H1 (cell line): Measurements from ENCODE around the gene TRAF1. TPM values are rescaled to one million over a fixed set of nuclear protein-coding genes. Genes with fewer than 3 reads are reported as not detected.

ENCODE experiments used
- CTCF ChIA-PET: fragments of 300-600 bp; sonication (Branson Sonifier 250); formaldehyde crosslinking; loops from one replicate; lab custom pipeline; 2021; ENCODE audit not compliant: partially characterized antibody; lab: Charles Lee
- POLR2A ChIA-PET: fragments of 300-600 bp; sonication (Branson Sonifier 250); formaldehyde crosslinking; loops from one replicate; lab custom pipeline; 2021; ENCODE audit warnings: inconsistent platforms; ENCODE audit not compliant: partially characterized antibody; lab: Charles Lee
- DNase-seq, 2 experiments: peaks; one replicate each; pipeline versions ENCODE4 v3.0.0 to v3.0.0-alpha.2; 2010 to 2022; ENCODE audit warnings: low spot score in 2 of 2, low read depth in 1 of 2, mixed read lengths in 1 of 2
- FAIRE-seq: peaks from 2 replicates; lab custom pipeline; 2011; peaks lifted over from hg19 to GRCh38; lab: Jason Lieb, UNC
- H2AFZ ChIP-seq: 2 replicates; pipeline ENCODE4 v1.8.1; 2012; ENCODE audit warnings: low read length, inconsistent platforms
- H2AK5ac ChIP-seq: 2 replicates; pipeline ENCODE4 v1.6.1; 2013; ENCODE audit warnings: low read depth, low read length
- H2BK120ac ChIP-seq: replicated peaks from 2 replicates; pipeline ENCODE3; 2013; ENCODE audit warnings: low read depth, low read length, inconsistent platforms
- H2BK12ac ChIP-seq: 2 replicates; pipeline ENCODE4 v1.6.1; 2013; ENCODE audit warnings: low read depth, low read length
- H2BK15ac ChIP-seq: 2 replicates; pipeline ENCODE4 v1.6.1; 2013; ENCODE audit warnings: low read length
- H2BK20ac ChIP-seq: 2 replicates; pipeline ENCODE4 v1.6.1; 2013; ENCODE audit warnings: low read length
- H2BK5ac ChIP-seq: 2 replicates; pipeline ENCODE4 v1.6.1; 2013; ENCODE audit warnings: low read depth, low read length
- H3K14ac ChIP-seq: 2 replicates; pipeline ENCODE4 v1.6.1; 2013; ENCODE audit warnings: inconsistent platforms; ENCODE audit not compliant: insufficient read length
- H3K18ac ChIP-seq: 2 replicates; pipeline ENCODE4 v1.6.1; 2013; ENCODE audit warnings: low read length; ENCODE audit errors: extremely low read depth
- H3K23ac ChIP-seq: 2 replicates; pipeline ENCODE4 v1.6.1; 2013; ENCODE audit warnings: inconsistent platforms; ENCODE audit not compliant: insufficient read length
- H3K23me2 ChIP-seq: 2 replicates; pipeline ENCODE4 v1.6.1; 2013; ENCODE audit warnings: low read depth, low read length
- H3K27ac ChIP-seq: 2 replicates; pipeline ENCODE4 v1.6.1; 2011; ENCODE audit warnings: low read depth, low read length, inconsistent platforms
- H3K27me3 ChIP-seq, 4 experiments: replicated peaks in 1 of 4; 1 replicate in 1 of 4; 2 replicates in 3 of 4; pipeline versions ENCODE4 v1.6.1 to v1.8.1; 2011 to 2013; ENCODE audit warnings: low read length in 3 of 4, mild to moderate bottlenecking in 3 of 4, inconsistent platforms in 2 of 4, mixed read lengths in 2 of 4, moderate library complexity in 1 of 4; ENCODE audit not compliant: control insufficient read depth in 3 of 4, insufficient read depth in 3 of 4; ENCODE audit errors: extremely low read depth in 1 of 4
- H3K36me3 ChIP-seq, 4 experiments: 2 replicates each; pipeline versions ENCODE4 v1.6.1 to v1.8.1; 2011 to 2013; ENCODE audit warnings: mild to moderate bottlenecking in 4 of 4, low read length in 3 of 4, moderate library complexity in 2 of 4, control low read depth in 1 of 4, inconsistent platforms in 1 of 4; ENCODE audit not compliant: insufficient read depth in 4 of 4, control insufficient read depth in 2 of 4
- H3K4ac ChIP-seq: replicated peaks from 2 replicates; pipeline ENCODE3; 2013; ENCODE audit warnings: low read length, low read depth, mixed read lengths, inconsistent platforms; ENCODE audit not compliant: insufficient read length
- H3K4me1 ChIP-seq, 4 experiments: replicated peaks in 1 of 4; 1 replicate in 1 of 4; 2 replicates in 3 of 4; pipeline versions ENCODE4 v1.6.1 to v1.8.1; 2011 to 2013; ENCODE audit warnings: low read length in 3 of 4, inconsistent platforms in 2 of 4, mixed read lengths in 1 of 4; ENCODE audit not compliant: insufficient read depth in 4 of 4, control insufficient read depth in 3 of 4
- H3K4me2 ChIP-seq, 2 experiments: 2 replicates each; pipeline versions ENCODE4 v1.6.1 to v1.8.1; 2011 to 2013; ENCODE audit warnings: low read depth in 2 of 2, low read length in 2 of 2, control low read depth in 1 of 2, inconsistent platforms in 1 of 2, mild to moderate bottlenecking in 1 of 2; ENCODE audit not compliant: insufficient read depth in 1 of 2
- H3K4me3 ChIP-seq, 4 experiments: fragments of 200-600, 300-600 bp in 1 of 4; sonication (generic), shearing (Covaris generic), sonication (Bioruptor Twin) in 1 of 4; 2 replicates each; pipeline versions ENCODE4 v1.5.1 to v1.8.1; 2011 to 2016; ENCODE audit warnings: low read length in 4 of 4, low read depth in 3 of 4, control low read depth in 2 of 4, inconsistent platforms in 2 of 4, mild to moderate bottlenecking in 2 of 4, mixed read lengths in 1 of 4, moderate library complexity in 1 of 4; ENCODE audit not compliant: insufficient read depth in 2 of 4; ENCODE audit errors: extremely low read depth in 1 of 4
- H3K56ac ChIP-seq: replicated peaks from 2 replicates; pipeline ENCODE3; 2013; ENCODE audit warnings: low read depth, mild to moderate bottlenecking, mixed read lengths, low read length, inconsistent platforms; ENCODE audit not compliant: insufficient read length
- H3K79me1 ChIP-seq: 2 replicates; pipeline ENCODE4 v1.6.1; 2013; ENCODE audit warnings: low read depth, low read length, control low read depth
- H3K79me2 ChIP-seq, 2 experiments: 2 replicates each; pipeline versions ENCODE4 v1.6.1 to v1.8.1; 2012 to 2013; ENCODE audit warnings: low read length in 2 of 2, mild to moderate bottlenecking in 2 of 2, inconsistent platforms in 1 of 2; ENCODE audit not compliant: insufficient read depth in 2 of 2, control insufficient read depth in 1 of 2
- H3K9ac ChIP-seq, 4 experiments: replicated peaks in 1 of 4; 1 replicate in 1 of 4; 2 replicates in 3 of 4; pipeline versions ENCODE4 v1.6.1 to v1.8.1; 2011 to 2013; ENCODE audit warnings: low read depth in 3 of 4, low read length in 3 of 4, control low read depth in 2 of 4, mild to moderate bottlenecking in 2 of 4, moderate library complexity in 2 of 4, inconsistent platforms in 1 of 4; ENCODE audit errors: extremely low read depth in 1 of 4
- H3K9me3 ChIP-seq, 2 experiments: 2 replicates each; pipeline versions ENCODE4 v1.6.1 to v1.8.1; 2012 to 2013; ENCODE audit warnings: mild to moderate bottlenecking in 2 of 2, moderate library complexity in 2 of 2, control low read depth in 1 of 2, inconsistent platforms in 1 of 2, low read depth in 1 of 2, low read length in 1 of 2, mixed read lengths in 1 of 2; ENCODE audit not compliant: insufficient read depth in 2 of 2
- H4K20me1 ChIP-seq, 2 experiments: replicated peaks in 1 of 2; 2 replicates each; pipeline versions ENCODE3 to v1.8.1; 2011 to 2013; ENCODE audit warnings: inconsistent platforms in 2 of 2, low read length in 2 of 2, mild to moderate bottlenecking in 1 of 2; ENCODE audit not compliant: insufficient read depth in 2 of 2, control insufficient read depth in 1 of 2
- H4K5ac ChIP-seq: 2 replicates; pipeline ENCODE4 v1.6.1; 2013; ENCODE audit warnings: low read length, low read depth, mixed read lengths, inconsistent platforms; ENCODE audit not compliant: insufficient read length
- H4K8ac ChIP-seq: 2 replicates; pipeline ENCODE4 v1.8.0; 2013; ENCODE audit warnings: mild to moderate bottlenecking, moderate library complexity, low read length, inconsistent platforms; ENCODE audit not compliant: insufficient read depth; ENCODE audit errors: extremely low read depth
- H4K91ac ChIP-seq: replicated peaks from 2 replicates; pipeline ENCODE3; 2013; ENCODE audit warnings: low read length, mixed read lengths, inconsistent platforms; ENCODE audit not compliant: insufficient read length
- BRCA1 ChIP-seq: IDR thresholded peaks from 2 replicates; pipeline ENCODE4 v1.6.1; 2012; ENCODE audit warnings: low read depth, low read length, improper control_type of control experiment
- CBX5 ChIP-seq: fragments of 300-800, 300-1000 bp; sonication (generic); IDR thresholded peaks from 2 replicates; pipeline ENCODE4 v1.7.1; 2016; ENCODE audit warnings: antibody characterized with exemption, low read length, low read depth
- EP300 ChIP-seq, 2 experiments: IDR thresholded peaks; 1 replicate in 1 of 2; 2 replicates in 1 of 2; pipeline ENCODE4 v1.6.1; 2011 to 2012; ENCODE audit warnings: low read depth in 2 of 2, low read length in 2 of 2, mild to moderate bottlenecking in 2 of 2, borderline replicate concordance in 1 of 2, inconsistent platforms in 1 of 2, moderate library complexity in 1 of 2
- EZH2 ChIP-seq: fragments of 200-600 bp; sonication (generic); IDR thresholded peaks from 2 replicates; pipeline ENCODE4 v1.7.1; 2012; ENCODE audit warnings: low read depth, mild to moderate bottlenecking, moderate library complexity, low read length, inconsistent platforms; ENCODE audit not compliant: severe bottlenecking
- FOSL1 ChIP-seq: IDR thresholded peaks from 2 replicates; pipeline ENCODE4 v1.6.1; 2011; ENCODE audit warnings: mild to moderate bottlenecking, low read depth, low read length, moderate library complexity; ENCODE audit not compliant: insufficient read depth
- POLR2A ChIP-seq, 2 experiments: IDR thresholded peaks; 1 replicate in 1 of 2; 2 replicates in 1 of 2; pipeline ENCODE4 v1.6.1; 2011; ENCODE audit warnings: low read depth in 2 of 2, low read length in 2 of 2, mild to moderate bottlenecking in 2 of 2; ENCODE audit errors: control extremely low read depth in 1 of 2
- POLR2AphosphoS5 ChIP-seq: IDR thresholded peaks from 2 replicates; pipeline ENCODE4 v1.6.1; 2011; ENCODE audit warnings: low read depth, low read length
- RAD21 ChIP-seq, 2 experiments: IDR thresholded peaks in 1 of 2; conservative IDR thresholded peaks in 1 of 2; 2 replicates each; pipeline ENCODE4 v1.6.1; 2011; ENCODE audit warnings: low read depth in 2 of 2, low read length in 2 of 2, improper control_type of control experiment in 1 of 2, inconsistent platforms in 1 of 2, mild to moderate bottlenecking in 1 of 2, moderate library complexity in 1 of 2
- RFX5 ChIP-seq: IDR thresholded peaks from 2 replicates; pipeline ENCODE4 v1.6.1; 2011; ENCODE audit warnings: low read depth, low read length, improper control_type of control experiment, borderline replicate concordance
- RXRA ChIP-seq: IDR thresholded peaks from 2 replicates; pipeline ENCODE4 v1.6.1; 2011; ENCODE audit warnings: low read depth, mild to moderate bottlenecking, low read length, moderate library complexity; ENCODE audit not compliant: insufficient read depth
- SIRT6 ChIP-seq: IDR thresholded peaks from one replicate; pipeline ENCODE4 v1.7.1; 2012; ENCODE audit warnings: low read length, inconsistent platforms
- SIX5 ChIP-seq: IDR thresholded peaks from 2 replicates; pipeline ENCODE4 v1.6.1; 2011; ENCODE audit warnings: mild to moderate bottlenecking, low read depth, low read length
- SP1 ChIP-seq: IDR thresholded peaks from 2 replicates; pipeline ENCODE4 v1.6.1; 2011; ENCODE audit warnings: low read depth, low read length
- SP4 ChIP-seq: IDR thresholded peaks from 2 replicates; pipeline ENCODE4 v1.6.1; 2012; ENCODE audit warnings: low read length, inconsistent platforms
- TAF7 ChIP-seq: optimal IDR thresholded peaks from 2 replicates; pipeline ENCODE3; 2011; ENCODE audit warnings: low read depth, mild to moderate bottlenecking, inconsistent platforms, low read length, moderate library complexity, borderline replicate concordance
- TEAD4 ChIP-seq: IDR thresholded peaks from 2 replicates; pipeline ENCODE4 v1.6.1; 2012; ENCODE audit warnings: low read depth, low read length, inconsistent platforms, mixed read lengths
- WGBS, 2 experiments: shearing (Covaris generic) in 1 of 2; methylation state at CpG; one replicate each; pipeline versions ENCODE4 v1.1.6 to v1.1.7; 2013 to 2015; ENCODE audit warnings: low lambda C conversion rate in 2 of 2, mixed read lengths in 2 of 2, inconsistent platforms in 1 of 2, low coverage in 1 of 2, missing lambda C conversion rate in 1 of 2; ENCODE audit not compliant: insufficient replicate concordance in 2 of 2, insufficient coverage in 1 of 2, insufficient read length in 1 of 2; ENCODE audit errors: extremely low coverage in 1 of 2, missing lambda C conversion rate in 1 of 2; 5-methylcytosine and 5-hydroxymethylcytosine counted together
- polyA plus RNA-seq, 7 experiments: library from polyadenylated mRNA; depleted of rRNA in 3 of 7; stranded (reverse) in 5 of 7; unstranded in 2 of 7; fragments of >200 nt in 5 of 7; fragments of 200-250 nt in 2 of 7; gene quantifications; 1 replicate in 5 of 7; 2 replicates in 1 of 7; 4 replicates in 1 of 7; pipeline versions ENCODE4 v1.2.1 to v1.2.3, GENCODE V29; 2011 to 2013; ENCODE audit warnings: missing spikeins in 2 of 7, mixed read lengths in 2 of 7
- total RNA-seq: library from RNA; stranded (reverse); fragmentation: NEBNext Ultra II Directional; extraction: Animal tissue kit (Norgen Biotek cat#: 25700); gene quantifications from 2 replicates; pipeline ENCODE4 v1.2.1, GENCODE V29; 2021

Gene TRAF1
- total and polyA plus RNA-seq, 2 of the 8 experiments (the other 6 are each of a cell fraction or from before 2014, with no cell fraction given) = 1.6 to 3.2 TPM

DNA sequence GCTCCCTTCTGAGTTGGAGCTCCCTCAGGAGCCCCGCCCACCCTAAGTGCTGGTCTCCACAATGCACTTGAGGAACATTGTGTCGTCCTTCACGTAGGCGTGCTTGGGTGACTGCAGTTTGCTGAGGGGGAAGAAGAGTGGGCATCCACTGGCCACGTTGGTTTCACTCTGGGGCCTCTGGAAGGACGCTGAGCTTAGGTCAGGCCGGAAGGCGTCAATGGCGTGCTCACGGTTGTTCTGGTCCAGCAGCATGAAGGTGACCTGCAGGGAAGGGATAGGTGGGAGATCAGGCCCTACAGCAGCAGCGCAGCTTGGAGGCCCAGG, 21.7 kb downstream of the TRAF1 start:
- H4K91ac ChIP-seq = no peak overlapping the region
- CTCF ChIA-PET = interaction anchor here (1.1 to 1.7 kb wide), 3 partner anchors 13 to 32 kb away, joined by 4 to 5 read pairs (median 5); no protein-coding TSS in a partner anchor
- no peak overlapping the region for H3K4ac ChIP-seq
- no peak overlapping the region for H2BK5ac ChIP-seq
- no peaks in the 10 kb centered on the region; the same call in 1 of the 2 replicates for H3K23me2 ChIP-seq
- H3K4me3 ChIP-seq = no peak overlapping the region
- H3K79me1 ChIP-seq = no peaks in the 10 kb centered on the region
- H3K56ac ChIP-seq = no peak overlapping the region
- WGBS, 2 experiments = 92% methylated on average over 11 of the region's 11 CpGs; no CpG with 5 or more reads in 1 of the 2 experiments
- H2AK5ac ChIP-seq = no peak overlapping the region
- no peak overlapping the region for H3K4me2 ChIP-seq
- no peaks in the 10 kb centered on the region for H3K36me3 ChIP-seq
- H2BK120ac ChIP-seq = no peak overlapping the region
- POLR2A ChIA-PET = interaction anchor here (1.3 to 1.7 kb wide), 3 partner anchors 9 to 18 kb away, joined by 3 to 4 read pairs (median 3); no protein-coding TSS in a partner anchor
- H3K79me2 ChIP-seq = no peaks in the 10 kb centered on the region
- H4K8ac ChIP-seq = no peak overlapping the region
- no peaks in the 10 kb centered on the region; a peak in 1 of 7 replicates for H3K4me1 ChIP-seq
- H3K23ac ChIP-seq = no peak overlapping the region
- H3K9me3 ChIP-seq = no peaks in the 10 kb centered on the region
- no peak overlapping the region for H2AFZ ChIP-seq
- no peak overlapping the region for H3K27ac ChIP-seq
- H2BK12ac ChIP-seq = no peak overlapping the region
- H2BK15ac ChIP-seq = no peak overlapping the region
- no peaks in the 10 kb centered on the region for H4K20me1 ChIP-seq
- H4K5ac ChIP-seq = no peak overlapping the region
- no peak overlapping the region for H2BK20ac ChIP-seq
- FAIRE-seq = no peak
- H3K18ac ChIP-seq = no peak overlapping the region
- H3K9ac ChIP-seq = no peak overlapping the region
- H3K27me3 ChIP-seq = no peaks in the 10 kb centered on the region
- no peak for DNase-seq
- H3K14ac ChIP-seq = no peak overlapping the region
- no peak for TF ChIP-seq SIX5
- TF ChIP-seq EZH2 = no peak
- no peak for TF ChIP-seq RFX5
- TF ChIP-seq BRCA1 = no peak
- TF ChIP-seq TEAD4 = no peak
- TF ChIP-seq RXRA = no peak
- no peak for TF ChIP-seq TAF7
- no peak for TF ChIP-seq RAD21 (IDR thresholded peaks at IDR 0.05 in 1 of 2, conservative IDR thresholded peaks at IDR 0.05 in 1 of 2; ENCODE audit: low read depth in 2 of 2, low read length in 2 of 2)
- TF ChIP-seq CBX5 = no peak
- TF ChIP-seq EP300 (IDR thresholded peaks at IDR 0.05; ENCODE audit: borderline replicate concordance in 1 of 2, low read depth in 2 of 2, low read length in 2 of 2) = no peak
- TF ChIP-seq SP4 = no peak
- no peak for TF ChIP-seq SP1
- no peak for TF ChIP-seq FOSL1
- no peak for TF ChIP-seq POLR2AphosphoS5
- no peak for TF ChIP-seq POLR2A (IDR thresholded peaks at IDR 0.05; ENCODE audit: control extremely low read depth in 1 of 2, low read depth in 2 of 2, low read length in 2 of 2)
- no peak for TF ChIP-seq SIRT6
